Heart left ventricle (tissue), 13 donors: ENCODE measurements around the gene DMD.

ENCODE experiments used
- POLR2A ChIP-seq, 2 donors: fragments of 450-650 bp; IDR thresholded peaks; one replicate each; pipeline ENCODE4 v1.6.1; 2017; ENCODE audit warnings: antibody characterized with exemption in 2 of 2, mild to moderate bottlenecking in 2 of 2, moderate library complexity in 2 of 2
- TF ChIP-seq, protein P1 (sequence below), 12 donors: fragments of 200-600 bp; sonication (generic) in 4 of 12; IDR thresholded peaks; one replicate each; pipeline versions ENCODE4 v1.5.0 to v1.8.0; 2018 to 2022; ENCODE audit warnings: antibody characterized with exemption in 12 of 12, mild to moderate bottlenecking in 5 of 12
- donor health status: ischemic (EF 13 %, LVEDD 7.1; RV severe dilation, severe dysfunction).
- donor health status: DM: no; HTN: yes; CAD: no.
- donor health status: DM: no; HTN: no; CAD: no.
- donor health status: ischemic (EF 25% LVEDD 6.9; RV normal size, moderate dysfunction).
- donor health status: ischemic (EF 25% LVEDD 5.7; RV mildly dilated, moderate dysfunction).
- donor health status: ischemic (EF 35%, LVEDD 5.7; RV mildly dilated, moderate dysfunction).
- donor health status: nonischemic (EF 11% LVEDD 7.7; RV severe dilation, severe dysfunction).
- donor health status: DM: yes; HTN: yes; CAD: no.
- donor health status: PGD.
- donor health status: ischemic (EF 29% LVEDD 5.4; RV normal size, mild dysfunction).
- donor health status: nonischemic (EF 23%, LVEDD 6.1; RV moderate dilation, normal function).

- no peak for TF ChIP-seq POLR2A (IDR thresholded peaks at IDR 0.05)
- TF ChIP-seq, protein P1, sequence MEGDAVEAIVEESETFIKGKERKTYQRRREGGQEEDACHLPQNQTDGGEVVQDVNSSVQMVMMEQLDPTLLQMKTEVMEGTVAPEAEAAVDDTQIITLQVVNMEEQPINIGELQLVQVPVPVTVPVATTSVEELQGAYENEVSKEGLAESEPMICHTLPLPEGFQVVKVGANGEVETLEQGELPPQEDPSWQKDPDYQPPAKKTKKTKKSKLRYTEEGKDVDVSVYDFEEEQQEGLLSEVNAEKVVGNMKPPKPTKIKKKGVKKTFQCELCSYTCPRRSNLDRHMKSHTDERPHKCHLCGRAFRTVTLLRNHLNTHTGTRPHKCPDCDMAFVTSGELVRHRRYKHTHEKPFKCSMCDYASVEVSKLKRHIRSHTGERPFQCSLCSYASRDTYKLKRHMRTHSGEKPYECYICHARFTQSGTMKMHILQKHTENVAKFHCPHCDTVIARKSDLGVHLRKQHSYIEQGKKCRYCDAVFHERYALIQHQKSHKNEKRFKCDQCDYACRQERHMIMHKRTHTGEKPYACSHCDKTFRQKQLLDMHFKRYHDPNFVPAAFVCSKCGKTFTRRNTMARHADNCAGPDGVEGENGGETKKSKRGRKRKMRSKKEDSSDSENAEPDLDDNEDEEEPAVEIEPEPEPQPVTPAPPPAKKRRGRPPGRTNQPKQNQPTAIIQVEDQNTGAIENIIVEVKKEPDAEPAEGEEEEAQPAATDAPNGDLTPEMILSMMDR (IDR thresholded peaks at IDR 0.05) = no peak
Observed at GRCh38 chrX:32998776-32999175, 212.6 kb downstream of the DMD start.
